CD4-positive, alpha-beta T cell treated with Interleukin-4 for 4 hours (primary cell): ENCODE results near the gene SMIM15.

Experiments used
- DNase-seq: peaks from one replicate; pipeline ENCODE4 v3.0.0-alpha.2; 2020

Gene SMIM15

GRCh38 chr5:61159070-61159469, 3.2 kb downstream of the SMIM15 start:
- no peak for DNase-seq

GRCh38 chr5:61151893-61152292, 10.4 kb downstream of the SMIM15 start:
- no peak for DNase-seq

GRCh38 chr5:61148515-61148914, 13.8 kb downstream of the SMIM15 start:
- DNase-seq: no peak

GRCh38 chr5:61142811-61143210, 19.5 kb downstream of the SMIM15 start:
- DNase-seq: no peak

- no peak for DNase-seq
These were observed 19.9 kb downstream of the SMIM15 start for GRCh38 chr5:61142391-61142790.

GRCh38 chr5:61141801-61142200, 20.5 kb downstream of the SMIM15 start:
- no peak for DNase-seq

GRCh38 chr5:61139931-61140330, 22.3 kb downstream of the SMIM15 start:
- DNase-seq: no peak

GRCh38 chr5:61139094-61139873, 23.0 kb downstream of the SMIM15 start:
- DNase-seq: no peak

- no peak for DNase-seq
These were observed 24.4 kb downstream of the SMIM15 start for GRCh38 chr5:61137835-61138234.

- no peak for DNase-seq
These were observed 29.7 kb downstream of the SMIM15 start for GRCh38 chr5:61132559-61132958.

GRCh38 chr5:61130289-61130688, 32.0 kb downstream of the SMIM15 start:
- DNase-seq: no peak

- no peak for DNase-seq
These were observed 39.1 kb downstream of the SMIM15 start for GRCh38 chr5:61123145-61123544.

GRCh38 chr5:61120534-61120933, 41.7 kb downstream of the SMIM15 start:
- DNase-seq: no peak

- no peak for DNase-seq
These were observed 43.2 kb downstream of the SMIM15 start for GRCh38 chr5:61119066-61119465.

GRCh38 chr5:61115968-61116367, 46.3 kb downstream of the SMIM15 start:
- DNase-seq: no peak

- DNase-seq: no peak
These were observed 47.8 kb downstream of the SMIM15 start for GRCh38 chr5:61114441-61114840.
